Psoas muscle (tissue), 8 donors: ENCODE measurements around the gene ADCY2. TPM values are rescaled to one million over a fixed set of nuclear protein-coding genes. Genes with fewer than 3 reads are reported as not detected.
A peak's percentile ranks its signal among the peaks of the same experiment; 100 is the strongest.

ENCODE experiments used
- ATAC-seq, 4 donors: fragments of 200-7000 bp; cut with Tn5 transposase; one replicate each; pipeline ENCODE4 v1.9.1; 2020; ENCODE audit warnings: moderate library complexity in 3 of 4, mild to moderate bottlenecking in 2 of 4
- DNase-seq, 2 donors: peaks; one replicate each; pipeline ENCODE4 v3.0.0-alpha.2; 2020
- H3K27ac ChIP-seq: fragments of 200-600 bp; one replicate; pipeline ENCODE4 v1.8.0; 2022
- H3K27me3 ChIP-seq, 3 donors: fragments of 200-600 bp in 1 of 3; one replicate each; pipeline versions ENCODE4 v1.6.1 to v1.8.0; 2013 to 2022; ENCODE audit warnings: low read length in 2 of 3, mild to moderate bottlenecking in 2 of 3, moderate library complexity in 1 of 3; ENCODE audit not compliant: insufficient read depth in 3 of 3
- H3K36me3 ChIP-seq, 2 donors: fragments of 200-600 bp in 1 of 2; one replicate each; pipeline versions ENCODE4 v1.6.1 to v1.8.0; 2013 to 2022; ENCODE audit warnings: low read depth in 1 of 2, mild to moderate bottlenecking in 1 of 2, moderate library complexity in 1 of 2; ENCODE audit not compliant: insufficient read depth in 1 of 2
- H3K4me1 ChIP-seq: fragments of 200-600 bp; one replicate; pipeline ENCODE4 v1.8.0; 2022
- H3K4me3 ChIP-seq: fragments of 200-600 bp; one replicate; pipeline ENCODE4 v1.8.0; 2022; ENCODE audit warnings: mild to moderate bottlenecking
- H3K9me3 ChIP-seq: fragments of 200-600 bp; one replicate; pipeline ENCODE4 v1.8.0; 2022
- WGBS, 3 donors: extraction: QIAGEN DNeasy Blood & Tissue Kit; methylation state at CpG; one replicate each; pipeline versions ENCODE4 v1.1.6 to v1.1.7; 2013; 5-methylcytosine and 5-hydroxymethylcytosine counted together
- intact Hi-C, 2 donors: fragments of 100-400 bp; cut with DNase I; formaldehyde crosslinking; loops; one replicate each; pipeline versions ENCODE4 v1.11.0 to v1.14.2; 2022
- polyA plus RNA-seq, 3 donors: library from polyadenylated mRNA; stranded (reverse); fragments of 200-250 nt; gene quantifications; one replicate each; pipeline ENCODE4 v1.2.3, GENCODE V29; 2013
- total RNA-seq, 4 donors: library from RNA; stranded (reverse); fragmentation: NEBNext Ultra II Directional in 2 of 4; extraction: Animal tissue kit (Norgen Biotek cat#: 25700) in 2 of 4; gene quantifications; one replicate each; pipeline versions ENCODE4 v1.2.1 to v1.2.4, GENCODE V29; 2021 to 2023
- TF ChIP-seq, protein P1 (sequence below): fragments of 200-600 bp; IDR thresholded peaks from one replicate; pipeline ENCODE4 v1.8.0; 2022; ENCODE audit warnings: antibody characterized with exemption
- donor health status: healthy with polysubstance abuse.
- donor health status: DM: no; HTN: no; CAD: no; lungs with moderate emphysema.
- donor health status: Bipolar disorder and iron deficiency.
- donor health status: healthy.
- donor health status: DM: yes; HTN: yes; CAD: no.
- donor health status: DM: no; HTN: no; CAD: no.
- donor health status: DM: no; HTN: no; CAD: no.
- donor health status: DM: yes; HTN: yes; CAD: no.

Gene ADCY2
- total and polyA plus RNA-seq, 7 donors: 24.3 to 91.4 (median 55.1) TPM

GRCh38 chr5:7464182-7464581, 68.2 kb downstream of the ADCY2 start:
- 61 to 76% (median 70%) methylated on average over 3 of the region's 3 CpGs for WGBS, 3 donors
- ATAC-seq: peak; percentile 89 to 97 (median 96)
- H3K27ac ChIP-seq: no peak overlapping the region
- no peak overlapping the region for H3K4me3 ChIP-seq
- no peaks in the 10 kb centered on the region for H3K36me3 ChIP-seq
- TF ChIP-seq, protein P1, sequence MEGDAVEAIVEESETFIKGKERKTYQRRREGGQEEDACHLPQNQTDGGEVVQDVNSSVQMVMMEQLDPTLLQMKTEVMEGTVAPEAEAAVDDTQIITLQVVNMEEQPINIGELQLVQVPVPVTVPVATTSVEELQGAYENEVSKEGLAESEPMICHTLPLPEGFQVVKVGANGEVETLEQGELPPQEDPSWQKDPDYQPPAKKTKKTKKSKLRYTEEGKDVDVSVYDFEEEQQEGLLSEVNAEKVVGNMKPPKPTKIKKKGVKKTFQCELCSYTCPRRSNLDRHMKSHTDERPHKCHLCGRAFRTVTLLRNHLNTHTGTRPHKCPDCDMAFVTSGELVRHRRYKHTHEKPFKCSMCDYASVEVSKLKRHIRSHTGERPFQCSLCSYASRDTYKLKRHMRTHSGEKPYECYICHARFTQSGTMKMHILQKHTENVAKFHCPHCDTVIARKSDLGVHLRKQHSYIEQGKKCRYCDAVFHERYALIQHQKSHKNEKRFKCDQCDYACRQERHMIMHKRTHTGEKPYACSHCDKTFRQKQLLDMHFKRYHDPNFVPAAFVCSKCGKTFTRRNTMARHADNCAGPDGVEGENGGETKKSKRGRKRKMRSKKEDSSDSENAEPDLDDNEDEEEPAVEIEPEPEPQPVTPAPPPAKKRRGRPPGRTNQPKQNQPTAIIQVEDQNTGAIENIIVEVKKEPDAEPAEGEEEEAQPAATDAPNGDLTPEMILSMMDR: no peak
- intact Hi-C loops: loop anchor here in 1 of 2 donors (10.0 kb wide), 2 partner anchors 219 to 281 kb away; no protein-coding TSS in a partner anchor
- peaks cover 21% of the 10 kb centered on the region for H3K4me1 ChIP-seq
- no peaks in the 10 kb centered on the region for H3K9me3 ChIP-seq
- H3K27me3 ChIP-seq: no peaks in the 10 kb centered on the region
- peak in 1 of 2 donors; percentile 57 for DNase-seq

- no peak for DNase-seq
- no peaks in the 10 kb centered on the region for H3K36me3 ChIP-seq
- no peaks in the 10 kb centered on the region for H3K27me3 ChIP-seq
- 76 to 79% (median 78%) methylated on average over 7 of the region's 7 CpGs for WGBS, 3 donors
- no peak overlapping the region for H3K4me3 ChIP-seq
- TF ChIP-seq, protein P1: no peak
- H3K4me1 ChIP-seq: peaks cover 9% of the 10 kb centered on the region
- no peak overlapping the region for H3K27ac ChIP-seq
- intact Hi-C loops: loop anchor here in 1 of 2 donors (5.0 to 10.0 kb wide), 3 partner anchors 70 to 278 kb away; partner anchors contain the start of gene ADCY2
- no peak for ATAC-seq
- H3K9me3 ChIP-seq: peaks cover 4% of the 10 kb centered on the region
These were observed 71.2 kb downstream of the ADCY2 start for GRCh38 chr5:7467179-7467578.

- H3K4me1 ChIP-seq: peaks cover 9% of the 10 kb centered on the region
- ATAC-seq (no peak), DNase-seq (no peak)
- peaks cover 4% of the 10 kb centered on the region for H3K9me3 ChIP-seq
- no peak overlapping the region for H3K27ac ChIP-seq
- no peaks in the 10 kb centered on the region for H3K27me3 ChIP-seq
- H3K36me3 ChIP-seq: no peaks in the 10 kb centered on the region
- intact Hi-C loops: loop anchor here in 1 of 2 donors (5.0 to 10.0 kb wide), 3 partner anchors 71 to 276 kb away; partner anchors contain the start of gene ADCY2
- TF ChIP-seq, protein P1: no peak
- WGBS, 3 donors: 65 to 68% (median 68%) methylated on average over 2 of the region's 2 CpGs
- no peak overlapping the region for H3K4me3 ChIP-seq
These were observed 72.8 kb downstream of the ADCY2 start for GRCh38 chr5:7468742-7469141.

GRCh38 chr5:7471710-7472109, 75.8 kb downstream of the ADCY2 start:
- WGBS, 3 donors: 86 to 98% (median 95%) methylated on average over 1 of the region's 1 CpG

More at GRCh38 chr5:7471710-7472109, 75.8 kb downstream of the ADCY2 start:
- intact Hi-C loops: no loop called here
- DNase-seq (no peak), ATAC-seq (no peak)
- no peaks in the 10 kb centered on the region for H3K27me3 ChIP-seq
- TF ChIP-seq, protein P1: no peak
- no peaks in the 10 kb centered on the region for H3K36me3 ChIP-seq
- no peak overlapping the region for H3K4me3 ChIP-seq
- no peak overlapping the region for H3K27ac ChIP-seq
- H3K9me3 ChIP-seq: peaks cover 4% of the 10 kb centered on the region
- H3K4me1 ChIP-seq: peaks cover 11% of the 10 kb centered on the region
